Peyer's patch (tissue), 4 donors: ENCODE measurements around the gene KSR2. TPM values are rescaled to one million over a fixed set of nuclear protein-coding genes. Genes with fewer than 3 reads are reported as not detected.

Source experiments
- DNase-seq, 3 donors: peaks; one replicate each; pipeline ENCODE4 v3.0.0-alpha.2; 2017 to 2019
- H3K27ac ChIP-seq, 4 donors: fragments of 200-600 bp; sonication (generic); one replicate each; pipeline ENCODE4 v1.5.1; 2016 to 2019
- H3K27me3 ChIP-seq, 2 donors: fragments of 200-600 bp; sonication (generic); one replicate each; pipeline ENCODE4 v1.5.1; 2019
- H3K36me3 ChIP-seq, 3 donors: fragments of 200-600 bp; sonication (generic); one replicate each; pipeline ENCODE4 v1.5.1; 2016 to 2019
- H3K4me1 ChIP-seq, 4 donors: fragments of 200-600 bp; sonication (generic); one replicate each; pipeline ENCODE4 v1.5.1; 2016 to 2019
- H3K4me3 ChIP-seq, 4 donors: fragments of 200-600 bp; sonication (generic); 1 replicate in 3 of 4; 2 replicates in 1 of 4; pipeline ENCODE4 v1.5.1; 2016 to 2019; ENCODE audit warnings: mild to moderate bottlenecking in 1 of 4
- H3K9me3 ChIP-seq, 4 donors: fragments of 200-600 bp; sonication (generic); one replicate each; pipeline ENCODE4 v1.5.1; 2016 to 2019; ENCODE audit warnings: mild to moderate bottlenecking in 1 of 4
- POLR2A ChIP-seq, 2 donors: fragments of 450-650 bp; IDR thresholded peaks; one replicate each; pipeline ENCODE4 v1.5.1; 2017; ENCODE audit warnings: antibody characterized with exemption in 2 of 2, mild to moderate bottlenecking in 2 of 2, moderate library complexity in 2 of 2
- total RNA-seq, 4 donors: library from RNA; depleted of rRNA; stranded (reverse); fragments of >200 nt; gene quantifications; one replicate each; pipeline ENCODE4 v1.1.0, GENCODE V29; 2016
- TF ChIP-seq, protein P1 (sequence below), 6 experiments: fragments of 450-650 bp in 4 of 6; fragments of 200-600 bp in 2 of 6; sonication (generic) in 1 of 6; IDR thresholded peaks; one replicate each; pipeline ENCODE4 v1.5.1; 2017 to 2019; ENCODE audit warnings: antibody characterized with exemption in 6 of 6, mild to moderate bottlenecking in 3 of 6, moderate library complexity in 1 of 6

Gene KSR2
- total RNA-seq, 4 donors from 2014 or later = 0.27 to 0.53 (median 0.28) TPM; not detected in 1

DNA sequence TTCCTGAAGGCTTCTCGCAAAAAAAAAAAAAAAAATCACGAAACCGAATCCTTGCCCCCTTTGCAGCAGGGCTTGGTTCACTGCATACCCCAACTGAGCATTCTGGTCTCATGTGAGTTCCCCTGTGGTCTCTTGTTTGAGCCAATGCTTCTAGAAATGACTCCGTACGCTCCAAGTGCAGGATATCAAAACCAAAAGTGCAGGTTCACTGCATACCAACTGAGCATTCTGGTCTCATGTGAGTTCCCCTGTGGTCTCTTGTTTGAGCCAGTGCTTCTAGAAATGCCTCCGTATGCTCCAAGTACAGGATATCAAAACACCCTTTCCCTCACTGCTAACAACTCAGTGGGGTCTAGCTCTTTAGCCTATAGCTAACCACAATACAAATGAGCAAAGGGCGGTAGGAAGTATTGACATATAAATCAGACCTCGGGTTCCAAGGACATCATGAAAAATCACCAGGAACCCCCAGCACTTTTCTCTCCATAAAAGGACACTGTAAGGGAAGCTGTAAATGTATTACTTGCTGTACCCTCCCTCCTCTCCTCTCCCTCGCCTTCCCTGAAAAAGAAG is 401.1 kb downstream of the KSR2 start:
- H3K9me3 ChIP-seq = no peaks in the 10 kb centered on the region
- H3K4me3 ChIP-seq = no peak overlapping the region
- no peaks in the 10 kb centered on the region for H3K36me3 ChIP-seq
- TF ChIP-seq, protein P1, sequence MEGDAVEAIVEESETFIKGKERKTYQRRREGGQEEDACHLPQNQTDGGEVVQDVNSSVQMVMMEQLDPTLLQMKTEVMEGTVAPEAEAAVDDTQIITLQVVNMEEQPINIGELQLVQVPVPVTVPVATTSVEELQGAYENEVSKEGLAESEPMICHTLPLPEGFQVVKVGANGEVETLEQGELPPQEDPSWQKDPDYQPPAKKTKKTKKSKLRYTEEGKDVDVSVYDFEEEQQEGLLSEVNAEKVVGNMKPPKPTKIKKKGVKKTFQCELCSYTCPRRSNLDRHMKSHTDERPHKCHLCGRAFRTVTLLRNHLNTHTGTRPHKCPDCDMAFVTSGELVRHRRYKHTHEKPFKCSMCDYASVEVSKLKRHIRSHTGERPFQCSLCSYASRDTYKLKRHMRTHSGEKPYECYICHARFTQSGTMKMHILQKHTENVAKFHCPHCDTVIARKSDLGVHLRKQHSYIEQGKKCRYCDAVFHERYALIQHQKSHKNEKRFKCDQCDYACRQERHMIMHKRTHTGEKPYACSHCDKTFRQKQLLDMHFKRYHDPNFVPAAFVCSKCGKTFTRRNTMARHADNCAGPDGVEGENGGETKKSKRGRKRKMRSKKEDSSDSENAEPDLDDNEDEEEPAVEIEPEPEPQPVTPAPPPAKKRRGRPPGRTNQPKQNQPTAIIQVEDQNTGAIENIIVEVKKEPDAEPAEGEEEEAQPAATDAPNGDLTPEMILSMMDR (IDR thresholded peaks at IDR 0.05) = no peak
- TF ChIP-seq POLR2A (IDR thresholded peaks at IDR 0.05) = no peak
- no peak overlapping the region for H3K27ac ChIP-seq
- H3K27me3 ChIP-seq = no peaks in the 10 kb centered on the region
- no peaks in the 10 kb centered on the region for H3K4me1 ChIP-seq
- no peak for DNase-seq

DNA sequence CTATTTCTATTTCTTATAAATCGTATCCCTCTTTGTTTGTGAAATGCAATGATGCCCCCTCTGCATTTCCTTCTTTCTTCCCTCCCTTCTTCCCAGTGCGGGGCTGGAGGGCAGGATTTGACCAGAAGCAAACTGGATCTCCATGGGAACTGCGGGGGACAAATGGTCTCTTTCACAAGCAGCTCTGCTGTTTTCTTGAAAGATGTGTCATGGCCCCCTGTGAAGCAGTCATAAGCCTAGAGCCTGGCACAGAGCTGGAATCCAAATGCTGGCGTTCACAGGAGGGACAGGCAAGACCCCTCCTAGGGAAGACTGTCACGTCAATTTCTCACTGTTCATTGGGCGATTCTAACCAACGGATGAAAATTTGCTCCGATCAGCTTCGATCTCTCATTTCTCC is 403.9 kb downstream of the KSR2 start:
- H3K27me3 ChIP-seq = no peaks in the 10 kb centered on the region
- H3K4me3 ChIP-seq = no peak overlapping the region
- H3K9me3 ChIP-seq = no peaks in the 10 kb centered on the region
- H3K36me3 ChIP-seq = no peaks in the 10 kb centered on the region
- H3K4me1 ChIP-seq = no peaks in the 10 kb centered on the region
- TF ChIP-seq, protein P1 (IDR thresholded peaks at IDR 0.05) = no peak
- no peak for TF ChIP-seq POLR2A (IDR thresholded peaks at IDR 0.05)
- DNase-seq = no peak
- no peak overlapping the region for H3K27ac ChIP-seq

DNA sequence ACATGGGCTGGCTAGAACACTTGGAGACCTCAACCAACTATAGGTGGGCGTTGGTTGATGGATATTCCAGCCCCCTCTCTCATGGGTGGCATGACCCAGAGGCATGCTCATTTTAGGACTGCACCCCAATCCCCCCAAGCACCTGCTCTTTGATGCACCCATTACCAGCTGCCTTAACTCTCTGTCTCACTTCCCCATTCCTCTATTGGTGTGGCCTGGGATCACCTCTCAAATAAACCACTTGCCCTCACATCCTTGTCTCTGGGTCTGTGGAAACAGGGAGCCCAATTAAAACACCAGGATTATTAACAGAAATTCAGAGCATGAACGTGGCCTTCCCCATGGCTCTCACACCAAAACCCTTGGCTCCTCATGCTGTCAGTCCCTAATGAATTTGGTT is 405.1 kb downstream of the KSR2 start:
- TF ChIP-seq, protein P1 (IDR thresholded peaks at IDR 0.05) = no peak
- TF ChIP-seq POLR2A (IDR thresholded peaks at IDR 0.05) = no peak
- H3K9me3 ChIP-seq = no peaks in the 10 kb centered on the region
- no peaks in the 10 kb centered on the region for H3K4me1 ChIP-seq
- H3K4me3 ChIP-seq = no peak overlapping the region
- no peaks in the 10 kb centered on the region for H3K27me3 ChIP-seq
- DNase-seq = no peak
- H3K36me3 ChIP-seq = no peaks in the 10 kb centered on the region
- H3K27ac ChIP-seq = no peak overlapping the region

- Histone ChIP-seq H3K27me3 (no peaks in the 10 kb centered on the region), H3K9me3 (no peaks in the 10 kb centered on the region), H3K36me3 (no peaks in the 10 kb centered on the region), H3K4me3 (no peak overlapping the region), H3K4me1 (no peaks in the 10 kb centered on the region), H3K27ac (no peak overlapping the region)
- DNase-seq = no peak
- TF ChIP-seq, protein P1 (IDR thresholded peaks at IDR 0.05) = no peak
- no peak for TF ChIP-seq POLR2A (IDR thresholded peaks at IDR 0.05)
Measured at GRCh38 chr12:117563007-117563406, 405.8 kb downstream of the KSR2 start.

DNA sequence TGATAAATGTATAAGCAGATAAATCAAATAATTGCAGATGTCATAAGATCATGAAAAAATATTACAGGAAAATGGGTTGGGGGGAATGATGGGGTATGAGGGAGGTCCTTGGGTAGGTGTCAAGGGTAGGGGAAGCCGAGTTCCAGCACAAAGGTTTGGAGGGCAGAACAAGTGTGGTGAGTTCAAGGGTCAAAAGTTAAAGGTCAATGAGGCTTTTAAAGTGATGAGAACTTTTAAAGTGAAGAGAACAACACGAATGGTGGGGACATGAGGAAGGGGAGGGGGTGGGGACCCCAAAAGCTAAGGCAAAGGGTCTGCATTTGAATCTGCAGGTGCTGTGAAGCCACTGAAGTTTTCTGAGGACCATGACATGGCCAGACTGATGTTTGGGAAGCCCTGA is 406.8 kb downstream of the KSR2 start:
- no peaks in the 10 kb centered on the region for H3K4me1 ChIP-seq
- no peaks in the 10 kb centered on the region for H3K9me3 ChIP-seq
- TF ChIP-seq POLR2A (IDR thresholded peaks at IDR 0.05) = no peak
- TF ChIP-seq, protein P1 (IDR thresholded peaks at IDR 0.05) = no peak
- H3K27me3 ChIP-seq = no peaks in the 10 kb centered on the region
- H3K36me3 ChIP-seq = no peaks in the 10 kb centered on the region
- DNase-seq = no peak
- no peak overlapping the region for H3K4me3 ChIP-seq
- H3K27ac ChIP-seq = no peak overlapping the region

GRCh38 chr12:117559978-117560377 is 408.8 kb downstream of the KSR2 start:
- no peaks in the 10 kb centered on the region for H3K27me3 ChIP-seq
- H3K36me3 ChIP-seq = no peaks in the 10 kb centered on the region
- no peaks in the 10 kb centered on the region for H3K9me3 ChIP-seq
- DNase-seq = no peak
- H3K4me3 ChIP-seq = no peak overlapping the region
- no peak overlapping the region for H3K27ac ChIP-seq
- no peaks in the 10 kb centered on the region for H3K4me1 ChIP-seq
- no peak for TF ChIP-seq POLR2A (IDR thresholded peaks at IDR 0.05)
- TF ChIP-seq, protein P1 (IDR thresholded peaks at IDR 0.05) = no peak
